Endothelial cell of umbilical vein (primary cell): ENCODE results near the gene GAB1.

Experiments
- CTCF ChIP-seq, 2 donors: IDR thresholded peaks; 1 replicate in 1 of 2; 2 replicates in 1 of 2; pipeline ENCODE4 v1.5.1; 2011; ENCODE audit warnings: low read length in 2 of 2, mild to moderate bottlenecking in 2 of 2, moderate library complexity in 2 of 2, control low read depth in 1 of 2, inconsistent platforms in 1 of 2, low read depth in 1 of 2; ENCODE audit not compliant: insufficient read depth in 1 of 2; ENCODE audit errors: extremely low read depth in 1 of 2
- EZH2 ChIP-seq: IDR thresholded peaks from 2 replicates; pipeline ENCODE4 v1.6.1; 2012; ENCODE audit warnings: borderline replicate concordance, low read depth, mild to moderate bottlenecking, moderate library complexity, low read length, inconsistent platforms; ENCODE audit not compliant: severe bottlenecking
- FOS ChIP-seq: IDR thresholded peaks from 2 replicates; pipeline ENCODE4 v1.6.1; 2011; ENCODE audit warnings: mild to moderate bottlenecking, low read length, moderate library complexity, borderline replicate concordance; ENCODE audit not compliant: insufficient read depth
- GATA2 ChIP-seq: IDR thresholded peaks from 2 replicates; pipeline ENCODE4 v1.7.0; 2011; ENCODE audit warnings: low read depth, mild to moderate bottlenecking, moderate library complexity, mixed read lengths, low read length; ENCODE audit not compliant: insufficient read length, insufficient read depth
- MAX ChIP-seq: IDR thresholded peaks from 2 replicates; pipeline ENCODE4 v1.6.1; 2011; ENCODE audit not compliant: insufficient read depth, insufficient read length
- POLR2A ChIP-seq: IDR thresholded peaks from 2 replicates; pipeline ENCODE4 v1.6.1; 2012; ENCODE audit warnings: low read depth, mild to moderate bottlenecking, control low read depth, low read length
- POLR2AphosphoS5 ChIP-seq: IDR thresholded peaks from 2 replicates; pipeline ENCODE4 v1.6.1; 2012; ENCODE audit warnings: low read depth, mild to moderate bottlenecking, control low read depth, low read length, moderate library complexity; ENCODE audit not compliant: insufficient read depth

GRCh38 chr4:143343276-143343831 lies 6.7 kb downstream of the GAB1 start:
- TF ChIP-seq CTCF (IDR thresholded peaks at IDR 0.05; ENCODE audit: extremely low read depth in 1 of 2, insufficient read depth in 1 of 2, low read depth in 1 of 2, low read length in 2 of 2) (no peak), EZH2 (no peak), POLR2A (no peak), POLR2AphosphoS5 (no peak), MAX (no peak), GATA2 (no peak), FOS (no peak)
